ENCODE measurements around the gene OBP2B.

The OBP2B gene

DNA sequence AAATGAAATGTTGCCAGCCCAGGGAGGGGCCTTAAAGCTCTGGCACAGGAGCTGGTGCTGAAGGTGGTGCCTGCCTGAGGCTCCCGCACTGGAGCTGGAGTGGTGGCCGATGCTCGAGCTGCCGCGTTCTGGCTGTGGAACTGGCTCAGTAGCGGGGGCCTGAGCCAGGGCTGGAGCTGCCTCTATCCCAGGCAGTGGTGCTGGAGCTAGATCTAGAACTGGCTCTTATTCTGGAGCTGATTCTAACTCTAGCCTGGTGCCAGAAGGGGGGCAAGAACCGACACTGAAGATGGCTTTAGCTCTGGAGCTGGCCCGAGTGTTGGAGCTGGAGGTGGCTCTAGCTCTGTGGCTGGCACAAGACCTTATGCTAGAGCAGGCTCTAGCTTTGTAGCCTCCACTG lies 19.2 kb downstream of the OBP2B start:
- DNase-seq (ENCODE audit: low read depth), result no peak
- H3K4me3 ChIP-seq (ENCODE audit: low read length), result no peak overlapping the region
- TF ChIP-seq, protein P1, sequence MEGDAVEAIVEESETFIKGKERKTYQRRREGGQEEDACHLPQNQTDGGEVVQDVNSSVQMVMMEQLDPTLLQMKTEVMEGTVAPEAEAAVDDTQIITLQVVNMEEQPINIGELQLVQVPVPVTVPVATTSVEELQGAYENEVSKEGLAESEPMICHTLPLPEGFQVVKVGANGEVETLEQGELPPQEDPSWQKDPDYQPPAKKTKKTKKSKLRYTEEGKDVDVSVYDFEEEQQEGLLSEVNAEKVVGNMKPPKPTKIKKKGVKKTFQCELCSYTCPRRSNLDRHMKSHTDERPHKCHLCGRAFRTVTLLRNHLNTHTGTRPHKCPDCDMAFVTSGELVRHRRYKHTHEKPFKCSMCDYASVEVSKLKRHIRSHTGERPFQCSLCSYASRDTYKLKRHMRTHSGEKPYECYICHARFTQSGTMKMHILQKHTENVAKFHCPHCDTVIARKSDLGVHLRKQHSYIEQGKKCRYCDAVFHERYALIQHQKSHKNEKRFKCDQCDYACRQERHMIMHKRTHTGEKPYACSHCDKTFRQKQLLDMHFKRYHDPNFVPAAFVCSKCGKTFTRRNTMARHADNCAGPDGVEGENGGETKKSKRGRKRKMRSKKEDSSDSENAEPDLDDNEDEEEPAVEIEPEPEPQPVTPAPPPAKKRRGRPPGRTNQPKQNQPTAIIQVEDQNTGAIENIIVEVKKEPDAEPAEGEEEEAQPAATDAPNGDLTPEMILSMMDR (conservative IDR thresholded peaks at IDR 0.05; ENCODE audit: low read depth, low read length), result no peak

- no peak overlapping the region for H3K4me3 ChIP-seq (ENCODE audit: low read length)
- TF ChIP-seq, protein P1 (conservative IDR thresholded peaks at IDR 0.05; ENCODE audit: low read depth, low read length), result no peak
- no peak for DNase-seq (ENCODE audit: low read depth)
These were observed 20.2 kb downstream of the OBP2B start for GRCh38 chr9:133188843-133189180.

GRCh38 chr9:133188006-133188842 lies 20.8 kb downstream of the OBP2B start:
- TF ChIP-seq, protein P1 (conservative IDR thresholded peaks at IDR 0.05; ENCODE audit: low read depth, low read length), result peak; percentile 46
- no peak overlapping the region for H3K4me3 ChIP-seq (ENCODE audit: low read length)
- DNase-seq (ENCODE audit: low read depth), result no peak

GRCh38 chr9:133187561-133188005 lies 21.5 kb downstream of the OBP2B start:
- no peak for DNase-seq (ENCODE audit: low read depth)
- TF ChIP-seq, protein P1 (conservative IDR thresholded peaks at IDR 0.05; ENCODE audit: low read depth, low read length), result no peak
- no peak overlapping the region for H3K4me3 ChIP-seq (ENCODE audit: low read length)

DNA sequence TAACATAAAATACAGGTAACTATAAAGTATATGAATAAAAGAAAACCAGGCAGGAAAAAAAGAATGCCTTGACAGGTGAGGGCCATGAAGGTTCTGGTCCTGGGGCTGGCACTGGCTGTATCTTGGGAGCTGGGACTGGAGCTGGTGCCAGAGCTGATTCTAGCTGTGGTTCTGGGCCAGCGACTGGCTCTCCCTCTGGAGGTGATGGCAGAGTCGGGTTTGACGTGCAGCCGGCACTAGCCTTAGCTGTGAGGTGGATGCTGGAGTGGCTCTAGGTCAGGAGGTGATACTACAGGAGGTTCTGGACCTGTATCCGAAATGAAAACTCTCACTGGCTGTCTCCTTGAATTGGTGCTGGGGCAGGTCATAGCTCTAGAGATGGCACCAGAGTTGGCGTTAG lies 22.3 kb downstream of the OBP2B start:
- DNase-seq (ENCODE audit: low read depth), result no peak
- TF ChIP-seq, protein P1 (conservative IDR thresholded peaks at IDR 0.05; ENCODE audit: low read depth, low read length), result no peak
- H3K4me3 ChIP-seq (ENCODE audit: low read length), result no peak overlapping the region

DNA sequence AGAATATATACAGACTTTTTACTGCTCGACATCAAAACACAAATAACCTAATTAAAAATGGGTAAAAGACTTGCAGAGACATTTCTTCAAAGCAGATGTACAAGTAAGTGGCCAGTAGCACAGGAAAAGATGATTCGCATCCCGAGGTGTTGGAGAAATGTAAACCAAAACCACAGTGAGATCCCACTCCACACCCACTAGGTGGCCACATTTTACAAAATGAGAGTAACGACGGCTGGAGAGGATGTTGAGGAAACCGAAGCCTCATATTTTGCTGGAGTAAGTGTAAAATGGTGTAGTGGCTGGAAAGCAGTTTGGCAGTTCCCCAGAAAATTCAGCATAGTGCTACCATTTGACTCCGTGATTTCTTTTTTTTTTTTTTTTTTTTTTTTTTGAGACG lies 24.1 kb downstream of the OBP2B start:
- TF ChIP-seq, protein P1 (conservative IDR thresholded peaks at IDR 0.05; ENCODE audit: low read depth, low read length), result peak; percentile 75
- H3K4me3 ChIP-seq (ENCODE audit: low read length), result no peak overlapping the region
- no peak for DNase-seq (ENCODE audit: low read depth)

DNA sequence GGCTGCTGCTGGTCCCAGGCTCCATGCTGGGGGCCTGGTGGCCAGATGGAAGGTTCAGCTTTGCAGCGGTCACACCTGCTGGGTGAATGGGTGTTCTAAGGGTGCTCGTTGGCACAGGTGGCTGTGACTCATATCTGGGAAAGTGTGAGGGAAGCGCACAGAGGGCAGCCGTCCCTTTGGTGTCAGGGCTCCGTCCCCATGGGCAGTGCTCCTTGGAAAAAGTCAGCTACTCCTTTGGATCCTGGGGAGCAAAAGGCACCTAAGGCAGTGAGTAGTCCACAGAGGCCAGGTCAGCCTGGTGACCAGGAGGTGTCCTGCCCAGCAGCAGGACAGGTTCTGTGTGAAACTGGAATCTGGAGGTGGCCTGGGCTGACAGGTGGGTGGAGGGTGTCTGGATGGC lies 26.9 kb downstream of the OBP2B start:
- TF ChIP-seq, protein P1 (conservative IDR thresholded peaks at IDR 0.05; ENCODE audit: low read depth, low read length), result no peak
- no peak overlapping the region for H3K4me3 ChIP-seq (ENCODE audit: low read length)
- no peak for DNase-seq (ENCODE audit: low read depth)

Data from retinal pigment epithelial cell (primary cell).